ENCODE results near the gene ASPDH. TPM values are rescaled to one million over a fixed set of nuclear protein-coding genes. Genes with fewer than 3 reads are reported as not detected.

ASPDH gene
- total RNA-seq, 1 donor from 2014 or later, result not detected

DNA sequence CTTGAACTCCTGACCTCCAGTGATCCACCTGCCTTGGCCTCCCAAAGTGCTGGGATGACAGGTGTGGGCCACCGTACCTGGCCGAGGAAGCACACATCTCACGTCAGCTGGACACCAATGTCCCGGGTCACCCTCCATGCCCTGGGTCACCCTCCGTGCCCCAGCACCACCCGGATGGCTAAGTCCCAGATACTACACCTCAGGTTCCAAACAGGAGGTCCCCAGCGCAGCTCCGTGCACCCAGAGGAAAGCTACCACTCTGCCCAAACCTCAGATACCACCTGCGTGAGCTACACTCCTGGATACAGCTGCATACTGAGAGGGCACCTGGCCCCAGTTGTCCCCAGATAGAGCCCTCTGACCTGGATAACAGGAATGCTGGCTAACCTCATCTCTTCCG lies 40.5 kb upstream of the ASPDH start:
- TF ChIP-seq, protein P1, sequence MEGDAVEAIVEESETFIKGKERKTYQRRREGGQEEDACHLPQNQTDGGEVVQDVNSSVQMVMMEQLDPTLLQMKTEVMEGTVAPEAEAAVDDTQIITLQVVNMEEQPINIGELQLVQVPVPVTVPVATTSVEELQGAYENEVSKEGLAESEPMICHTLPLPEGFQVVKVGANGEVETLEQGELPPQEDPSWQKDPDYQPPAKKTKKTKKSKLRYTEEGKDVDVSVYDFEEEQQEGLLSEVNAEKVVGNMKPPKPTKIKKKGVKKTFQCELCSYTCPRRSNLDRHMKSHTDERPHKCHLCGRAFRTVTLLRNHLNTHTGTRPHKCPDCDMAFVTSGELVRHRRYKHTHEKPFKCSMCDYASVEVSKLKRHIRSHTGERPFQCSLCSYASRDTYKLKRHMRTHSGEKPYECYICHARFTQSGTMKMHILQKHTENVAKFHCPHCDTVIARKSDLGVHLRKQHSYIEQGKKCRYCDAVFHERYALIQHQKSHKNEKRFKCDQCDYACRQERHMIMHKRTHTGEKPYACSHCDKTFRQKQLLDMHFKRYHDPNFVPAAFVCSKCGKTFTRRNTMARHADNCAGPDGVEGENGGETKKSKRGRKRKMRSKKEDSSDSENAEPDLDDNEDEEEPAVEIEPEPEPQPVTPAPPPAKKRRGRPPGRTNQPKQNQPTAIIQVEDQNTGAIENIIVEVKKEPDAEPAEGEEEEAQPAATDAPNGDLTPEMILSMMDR (IDR thresholded peaks at IDR 0.05; ENCODE audit: unreplicated experiment), result no peak
- peak overlapping the region; percentile 77 for H3K27ac Mint-ChIP-seq
- no peaks in the 10 kb centered on the region for H3K9me3 Mint-ChIP-seq (ENCODE audit: low read depth)
- no peak for DNase-seq (ENCODE audit: low spot score, unreplicated experiment)
- H3K27me3 Mint-ChIP-seq, result peaks cover 69% of the 10 kb centered on the region
- peaks cover 8% of the 10 kb centered on the region for H3K4me1 Mint-ChIP-seq (ENCODE audit: low read depth)
- H3K36me3 Mint-ChIP-seq (ENCODE audit: insufficient read depth), result no peaks in the 10 kb centered on the region
- H3K4me3 Mint-ChIP-seq (ENCODE audit: low read depth), result no peak overlapping the region

DNA sequence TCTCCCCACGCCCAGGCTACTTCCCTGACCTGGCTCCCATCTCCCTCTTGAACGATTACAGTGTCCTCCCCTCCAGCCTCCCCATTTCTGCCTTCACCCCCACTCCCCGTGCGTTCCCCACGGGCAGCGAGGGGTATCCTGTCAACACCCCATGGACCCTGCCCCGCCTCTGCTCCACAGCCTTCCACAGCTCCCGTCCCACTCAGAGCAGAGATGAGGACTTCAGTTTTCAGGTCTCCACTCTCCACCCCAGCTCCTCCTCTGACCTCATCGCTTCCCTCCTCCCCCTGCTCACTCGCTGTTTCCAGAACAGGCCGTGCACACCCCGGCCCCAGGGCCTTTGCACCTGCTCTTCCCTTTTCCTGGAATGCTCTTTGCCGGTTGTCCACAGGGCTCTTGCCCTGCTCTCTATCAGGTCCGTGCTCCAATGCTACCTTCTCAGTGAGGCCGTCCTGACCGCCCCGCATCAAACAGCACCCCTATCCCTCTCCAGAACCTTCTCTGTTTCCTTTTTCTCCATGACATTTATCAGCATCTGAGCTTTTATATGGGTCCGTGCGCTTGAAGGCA lies 39.5 kb upstream of the ASPDH start:
- Mint-ChIP-seq H3K27ac (peak overlapping the region; percentile 35), H3K4me1 (ENCODE audit: low read depth) (peaks cover 8% of the 10 kb centered on the region), H3K27me3 (peaks cover 66% of the 10 kb centered on the region), H3K36me3 (ENCODE audit: insufficient read depth) (no peaks in the 10 kb centered on the region), H3K9me3 (ENCODE audit: low read depth) (no peaks in the 10 kb centered on the region), H3K4me3 (ENCODE audit: low read depth) (no peak overlapping the region)
- TF ChIP-seq, protein P1 (IDR thresholded peaks at IDR 0.05; ENCODE audit: unreplicated experiment), result no peak
- no peak for DNase-seq (ENCODE audit: low spot score, unreplicated experiment)

DNA sequence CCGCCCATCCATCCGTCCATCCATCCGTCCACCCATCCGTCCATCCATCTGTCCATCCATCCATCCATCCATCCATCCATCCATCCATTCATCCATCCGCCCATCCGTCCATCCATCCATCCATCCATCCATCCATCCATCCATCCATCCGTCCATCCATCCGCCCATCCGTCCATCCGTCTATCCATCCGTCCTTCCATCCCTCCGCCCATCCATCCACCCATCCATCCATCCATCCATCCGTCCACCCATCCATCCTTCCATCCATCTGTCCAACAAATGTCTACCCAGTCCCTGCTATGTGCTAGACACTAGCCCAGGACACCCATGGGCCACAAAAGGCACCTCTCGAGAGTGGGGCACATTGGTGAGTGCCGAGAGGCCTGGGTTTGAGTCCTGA lies 38.8 kb upstream of the ASPDH start:
- peaks cover 8% of the 10 kb centered on the region for H3K4me1 Mint-ChIP-seq (ENCODE audit: low read depth)
- H3K36me3 Mint-ChIP-seq (ENCODE audit: insufficient read depth), result no peaks in the 10 kb centered on the region
- DNase-seq (ENCODE audit: low spot score, unreplicated experiment), result no peak
- H3K9me3 Mint-ChIP-seq (ENCODE audit: low read depth), result no peaks in the 10 kb centered on the region
- H3K4me3 Mint-ChIP-seq (ENCODE audit: low read depth), result no peak overlapping the region
- TF ChIP-seq, protein P1 (IDR thresholded peaks at IDR 0.05; ENCODE audit: unreplicated experiment), result no peak
- H3K27me3 Mint-ChIP-seq, result peaks cover 66% of the 10 kb centered on the region
- H3K27ac Mint-ChIP-seq, result peak overlapping the region; percentile 35

DNA sequence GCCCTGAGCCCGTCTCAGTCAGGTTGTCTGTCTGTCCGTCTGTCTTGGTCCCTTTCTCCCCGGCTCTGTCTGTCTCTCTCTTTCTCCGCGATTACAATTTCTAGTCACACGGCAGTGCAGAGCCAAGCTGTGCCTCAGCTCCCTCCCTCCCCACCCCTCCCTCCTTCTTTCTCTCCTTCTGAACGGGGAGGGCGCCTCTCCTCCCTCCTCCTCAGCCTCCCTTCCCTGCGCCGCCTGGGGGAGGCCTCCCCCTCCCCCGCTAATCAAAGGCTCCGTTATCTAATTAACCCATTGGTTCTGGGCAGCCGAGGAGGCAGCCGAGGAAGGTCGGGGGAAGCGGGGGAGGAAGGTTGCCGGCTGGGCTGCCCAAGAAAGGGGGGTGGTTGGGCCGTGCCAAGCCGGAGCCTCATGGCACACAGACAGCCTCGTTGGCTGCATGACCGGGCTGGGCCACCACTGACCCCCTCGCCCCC lies 38.0 kb upstream of the ASPDH start:
- H3K27ac Mint-ChIP-seq, result no peak overlapping the region
- peaks cover 68% of the 10 kb centered on the region for H3K27me3 Mint-ChIP-seq
- no peak for DNase-seq (ENCODE audit: low spot score, unreplicated experiment)
- TF ChIP-seq, protein P1 (IDR thresholded peaks at IDR 0.05; ENCODE audit: unreplicated experiment), result no peak
- H3K9me3 Mint-ChIP-seq (ENCODE audit: low read depth), result no peaks in the 10 kb centered on the region
- H3K4me1 Mint-ChIP-seq (ENCODE audit: low read depth), result peaks cover 6% of the 10 kb centered on the region
- H3K36me3 Mint-ChIP-seq (ENCODE audit: insufficient read depth), result no peaks in the 10 kb centered on the region
- H3K4me3 Mint-ChIP-seq (ENCODE audit: low read depth), result no peak overlapping the region

DNA sequence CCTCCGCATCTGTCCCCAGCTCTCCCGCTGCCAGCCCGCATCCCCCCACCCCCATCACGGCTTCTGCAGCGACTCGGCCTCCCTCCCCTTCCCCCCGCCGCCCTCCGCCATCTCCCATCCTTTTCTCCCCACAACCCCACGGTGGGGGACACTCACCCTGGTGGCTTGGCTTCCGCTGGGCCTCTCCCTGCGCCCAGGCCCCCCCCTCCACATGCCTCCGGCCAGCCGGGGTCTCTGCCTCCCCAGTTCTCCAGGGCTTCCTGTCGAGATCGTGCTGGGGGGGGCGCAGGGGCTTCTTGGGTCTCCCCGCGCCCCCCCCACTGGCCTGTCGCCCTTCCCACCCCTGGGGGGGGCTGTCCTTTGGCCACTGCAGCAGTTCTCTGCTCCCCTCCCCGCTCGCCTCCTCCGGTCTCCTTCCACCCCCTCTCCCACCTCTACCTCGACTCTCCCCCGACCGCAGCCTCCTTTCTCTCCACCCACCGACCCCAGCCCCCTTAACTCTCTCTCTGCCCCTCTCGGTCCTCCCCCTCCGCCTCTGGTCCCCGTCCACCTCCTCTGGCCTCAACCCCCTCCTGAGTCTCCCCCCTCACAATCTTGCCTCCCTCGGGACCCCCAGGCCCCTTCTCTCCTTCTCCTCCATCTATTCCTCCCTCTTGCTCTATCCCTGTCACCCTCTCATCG lies 37.5 kb upstream of the ASPDH start:
- DNase-seq (ENCODE audit: low spot score, unreplicated experiment), result no peak
- TF ChIP-seq, protein P1 (IDR thresholded peaks at IDR 0.05; ENCODE audit: unreplicated experiment), result no peak
- Mint-ChIP-seq H3K4me1 (ENCODE audit: low read depth) (peaks cover 2% of the 10 kb centered on the region), H3K4me3 (ENCODE audit: low read depth) (no peak overlapping the region), H3K9me3 (ENCODE audit: low read depth) (no peaks in the 10 kb centered on the region), H3K27ac (no peak overlapping the region), H3K27me3 (peaks cover 65% of the 10 kb centered on the region), H3K36me3 (ENCODE audit: insufficient read depth) (no peaks in the 10 kb centered on the region)

All from progenitor cell of endocrine pancreas (in vitro differentiated cells).